Vagina (tissue), 2 donors: ENCODE measurements around the gene WNT2. TPM values are rescaled to one million over a fixed set of nuclear protein-coding genes. Genes with fewer than 3 reads are reported as not detected.

Source experiments
- DNase-seq, 2 donors: peaks; one replicate each; pipeline ENCODE4 v3.0.0-alpha.2; 2017; ENCODE audit errors: extremely low spot score in 2 of 2
- H3K27ac ChIP-seq: fragments of 200-600 bp; sonication (generic); one replicate; pipeline ENCODE4 v1.5.1; 2019
- H3K27me3 ChIP-seq: fragments of 200-600 bp; sonication (generic); one replicate; pipeline ENCODE4 v1.5.1; 2019
- H3K36me3 ChIP-seq, 2 donors: fragments of 200-600 bp; sonication (generic); one replicate each; pipeline ENCODE4 v1.5.1; 2017 to 2019
- H3K4me1 ChIP-seq: fragments of 200-600 bp; sonication (generic); one replicate; pipeline ENCODE4 v1.5.1; 2019
- H3K4me3 ChIP-seq, 2 donors: fragments of 200-600 bp; sonication (generic); 1 replicate in 1 of 2; 2 replicates in 1 of 2; pipeline ENCODE4 v1.5.1; 2016 to 2019
- H3K9me3 ChIP-seq: fragments of 200-600 bp; sonication (generic); one replicate; pipeline ENCODE4 v1.5.1; 2019
- POLR2A ChIP-seq, 2 donors: fragments of 450-650 bp; IDR thresholded peaks; one replicate each; pipeline ENCODE4 v1.6.1; 2017; ENCODE audit warnings: antibody characterized with exemption in 2 of 2, mild to moderate bottlenecking in 2 of 2, moderate library complexity in 2 of 2
- POLR2AphosphoS5 ChIP-seq, 2 donors: sonication (generic); formaldehyde crosslinking; IDR thresholded peaks; one replicate each; pipeline ENCODE4 v1.9.0; 2017; ENCODE audit warnings: antibody characterized with exemption in 2 of 2, mild to moderate bottlenecking in 2 of 2, low read depth in 1 of 2; ENCODE audit not compliant: insufficient read depth in 1 of 2
- intact Hi-C: fragments of 100-400 bp; cut with DNase I; formaldehyde crosslinking; loops from one replicate; pipeline ENCODE4 v1.15.1; 2023
- total RNA-seq: library from RNA; depleted of rRNA; stranded (reverse); fragments of >200 nt; gene quantifications from one replicate; pipeline ENCODE4 v1.2.3, GENCODE V29; 2016
- TF ChIP-seq, protein P1 (sequence below), 3 experiments: fragments of 450-650 bp in 2 of 3; fragments of 200-600 bp in 1 of 3; sonication (generic) in 1 of 3; IDR thresholded peaks; one replicate each; pipeline ENCODE4 v1.5.1; 2017 to 2019; ENCODE audit warnings: antibody characterized with exemption in 3 of 3, mild to moderate bottlenecking in 2 of 3, moderate library complexity in 2 of 3

Gene WNT2
- total RNA-seq, 1 donor from 2014 or later = not detected

- H3K27ac ChIP-seq = no peak overlapping the region
- no peak for DNase-seq
- no peaks in the 10 kb centered on the region for H3K27me3 ChIP-seq
- intact Hi-C loops = no loop called here
- H3K4me1 ChIP-seq = no peaks in the 10 kb centered on the region
- TF ChIP-seq POLR2A (IDR thresholded peaks at IDR 0.05) (no peak), POLR2AphosphoS5 (IDR thresholded peaks at IDR 0.05; ENCODE audit: insufficient read depth in 1 of 2, low read depth in 1 of 2) (no peak)
- TF ChIP-seq, protein P1, sequence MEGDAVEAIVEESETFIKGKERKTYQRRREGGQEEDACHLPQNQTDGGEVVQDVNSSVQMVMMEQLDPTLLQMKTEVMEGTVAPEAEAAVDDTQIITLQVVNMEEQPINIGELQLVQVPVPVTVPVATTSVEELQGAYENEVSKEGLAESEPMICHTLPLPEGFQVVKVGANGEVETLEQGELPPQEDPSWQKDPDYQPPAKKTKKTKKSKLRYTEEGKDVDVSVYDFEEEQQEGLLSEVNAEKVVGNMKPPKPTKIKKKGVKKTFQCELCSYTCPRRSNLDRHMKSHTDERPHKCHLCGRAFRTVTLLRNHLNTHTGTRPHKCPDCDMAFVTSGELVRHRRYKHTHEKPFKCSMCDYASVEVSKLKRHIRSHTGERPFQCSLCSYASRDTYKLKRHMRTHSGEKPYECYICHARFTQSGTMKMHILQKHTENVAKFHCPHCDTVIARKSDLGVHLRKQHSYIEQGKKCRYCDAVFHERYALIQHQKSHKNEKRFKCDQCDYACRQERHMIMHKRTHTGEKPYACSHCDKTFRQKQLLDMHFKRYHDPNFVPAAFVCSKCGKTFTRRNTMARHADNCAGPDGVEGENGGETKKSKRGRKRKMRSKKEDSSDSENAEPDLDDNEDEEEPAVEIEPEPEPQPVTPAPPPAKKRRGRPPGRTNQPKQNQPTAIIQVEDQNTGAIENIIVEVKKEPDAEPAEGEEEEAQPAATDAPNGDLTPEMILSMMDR (IDR thresholded peaks at IDR 0.05) = no peak
- H3K36me3 ChIP-seq = no peaks in the 10 kb centered on the region
- H3K4me3 ChIP-seq = no peak overlapping the region
- no peaks in the 10 kb centered on the region for H3K9me3 ChIP-seq
Observed at GRCh38 chr7:117262546-117262945, 60.3 kb downstream of the WNT2 start.

- Histone ChIP-seq H3K4me1 (no peaks in the 10 kb centered on the region), H3K27ac (no peak overlapping the region), H3K9me3 (no peaks in the 10 kb centered on the region), H3K27me3 (no peaks in the 10 kb centered on the region), H3K4me3 (no peak overlapping the region), H3K36me3 (no peaks in the 10 kb centered on the region)
- no peak for DNase-seq
- intact Hi-C loops = no loop called here
- no peak for TF ChIP-seq POLR2A (IDR thresholded peaks at IDR 0.05)
Observed at GRCh38 chr7:117259615-117260014, 63.2 kb downstream of the WNT2 start.

GRCh38 chr7:117251687-117252086 is 71.2 kb downstream of the WNT2 start:
- H3K27me3 ChIP-seq = no peaks in the 10 kb centered on the region
- H3K4me1 ChIP-seq = no peaks in the 10 kb centered on the region
- intact Hi-C loops = no loop called here
- H3K36me3 ChIP-seq = no peaks in the 10 kb centered on the region
- no peaks in the 10 kb centered on the region for H3K9me3 ChIP-seq
- no peak overlapping the region for H3K4me3 ChIP-seq
- no peak overlapping the region for H3K27ac ChIP-seq
- no peak for TF ChIP-seq POLR2A (IDR thresholded peaks at IDR 0.05)
- TF ChIP-seq, protein P1 (IDR thresholded peaks at IDR 0.05) = no peak
- no peak for TF ChIP-seq POLR2AphosphoS5 (IDR thresholded peaks at IDR 0.05; ENCODE audit: insufficient read depth in 1 of 2, low read depth in 1 of 2)
- DNase-seq = no peak

GRCh38 chr7:117250801-117251200 is 72.1 kb downstream of the WNT2 start:
- Histone ChIP-seq H3K4me3 (no peak overlapping the region), H3K36me3 (no peaks in the 10 kb centered on the region), H3K4me1 (no peaks in the 10 kb centered on the region), H3K27ac (no peak overlapping the region), H3K9me3 (no peaks in the 10 kb centered on the region), H3K27me3 (no peaks in the 10 kb centered on the region)
- TF ChIP-seq, protein P1 (IDR thresholded peaks at IDR 0.05) = no peak
- no peak for TF ChIP-seq POLR2AphosphoS5 (IDR thresholded peaks at IDR 0.05; ENCODE audit: insufficient read depth in 1 of 2, low read depth in 1 of 2)
- no peak for TF ChIP-seq POLR2A (IDR thresholded peaks at IDR 0.05)
- no peak for DNase-seq
- intact Hi-C loops = no loop called here

DNA sequence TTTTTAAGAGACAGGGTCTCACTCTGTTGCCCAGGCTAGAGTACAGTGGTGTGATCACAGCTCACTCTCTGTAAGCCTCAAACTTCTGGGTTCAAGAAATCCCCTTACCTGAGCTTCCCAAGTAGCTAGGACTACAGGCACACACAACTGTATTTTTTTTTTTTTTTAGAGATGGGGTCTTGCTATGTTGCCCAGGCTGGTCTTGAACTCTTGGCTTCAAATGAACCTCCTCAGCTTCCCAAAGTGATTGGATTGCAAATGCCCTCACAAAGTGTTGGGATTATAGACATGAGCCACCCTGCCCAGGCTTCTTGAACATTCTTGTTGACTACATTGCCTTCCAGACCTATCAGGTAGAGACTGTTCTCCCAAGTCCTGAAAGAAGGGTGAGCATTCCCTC is 72.6 kb downstream of the WNT2 start:
- Histone ChIP-seq H3K27ac (no peak overlapping the region), H3K36me3 (no peaks in the 10 kb centered on the region), H3K27me3 (no peaks in the 10 kb centered on the region), H3K4me1 (no peaks in the 10 kb centered on the region), H3K9me3 (no peaks in the 10 kb centered on the region), H3K4me3 (no peak overlapping the region)
- TF ChIP-seq POLR2A (IDR thresholded peaks at IDR 0.05) (no peak), POLR2AphosphoS5 (IDR thresholded peaks at IDR 0.05; ENCODE audit: insufficient read depth in 1 of 2, low read depth in 1 of 2) (no peak)
- TF ChIP-seq, protein P1 (IDR thresholded peaks at IDR 0.05) = no peak
- DNase-seq = no peak
- intact Hi-C loops = no loop called here

- H3K4me1 ChIP-seq = no peaks in the 10 kb centered on the region
- TF ChIP-seq POLR2AphosphoS5 (IDR thresholded peaks at IDR 0.05; ENCODE audit: insufficient read depth in 1 of 2, low read depth in 1 of 2) (no peak), POLR2A (IDR thresholded peaks at IDR 0.05) (no peak)
- TF ChIP-seq, protein P1 (IDR thresholded peaks at IDR 0.05) = no peak
- no peak overlapping the region for H3K27ac ChIP-seq
- H3K27me3 ChIP-seq = no peaks in the 10 kb centered on the region
- no peaks in the 10 kb centered on the region for H3K36me3 ChIP-seq
- no peak for DNase-seq
- intact Hi-C loops = no loop called here
- no peak overlapping the region for H3K4me3 ChIP-seq
- no peaks in the 10 kb centered on the region for H3K9me3 ChIP-seq
Observed at GRCh38 chr7:117249696-117250095, 73.2 kb downstream of the WNT2 start.
